Heart right ventricle (tissue), 16 donors: ENCODE measurements around the gene RECK. TPM values are rescaled to one million over a fixed set of nuclear protein-coding genes. Genes with fewer than 3 reads are reported as not detected.

Source experiments
- ATAC-seq, 8 donors: fragments of 200-7000 bp; cut with Tn5 transposase; one replicate each; pipeline ENCODE4 v1.9.1; 2020; ENCODE audit warnings: mild to moderate bottlenecking in 8 of 8, moderate library complexity in 8 of 8, moderate number of reproducible peaks in 1 of 8
- DNase-seq, 2 donors: peaks; one replicate each; pipeline ENCODE4 v3.0.0-alpha.2; 2020
- H3K27ac ChIP-seq, 10 donors: fragments of 200-600 bp; sonication (generic) in 2 of 10; one replicate each; pipeline versions ENCODE4 v1.5.0 to v1.8.0; 2020 to 2022; ENCODE audit warnings: mild to moderate bottlenecking in 3 of 10
- H3K27me3 ChIP-seq, 7 donors: fragments of 200-600 bp; one replicate each; pipeline ENCODE4 v1.8.0; 2021 to 2022; ENCODE audit warnings: mild to moderate bottlenecking in 2 of 7
- H3K36me3 ChIP-seq, 9 donors: fragments of 200-600 bp; sonication (generic) in 1 of 9; one replicate each; pipeline versions ENCODE4 v1.5.0 to v1.8.0; 2020 to 2022; ENCODE audit warnings: mild to moderate bottlenecking in 2 of 9
- H3K4me1 ChIP-seq, 9 donors: fragments of 200-600 bp; sonication (generic) in 1 of 9; one replicate each; pipeline versions ENCODE4 v1.5.0 to v1.8.0; 2020 to 2022; ENCODE audit warnings: mild to moderate bottlenecking in 4 of 9
- H3K4me3 ChIP-seq, 10 donors: fragments of 200-600 bp; sonication (generic) in 2 of 10; one replicate each; pipeline versions ENCODE4 v1.5.0 to v1.8.0; 2020 to 2022; ENCODE audit warnings: mild to moderate bottlenecking in 7 of 10, moderate library complexity in 2 of 10
- H3K9me3 ChIP-seq, 11 donors: fragments of 200-600 bp in 10 of 11; sonication (generic) in 2 of 11; one replicate each; pipeline versions ENCODE4 v1.5.0 to v1.8.0; 2013 to 2022; ENCODE audit warnings: mild to moderate bottlenecking in 2 of 11, control low read depth in 1 of 11, moderate library complexity in 1 of 11
- WGBS, 2 donors: extraction: QIAGEN DNeasy Blood & Tissue Kit; methylation state at CpG; one replicate each; pipeline ENCODE4 v1.1.7; 2013; ENCODE audit warnings: inconsistent platforms in 1 of 2; 5-methylcytosine and 5-hydroxymethylcytosine counted together
- intact Hi-C, 10 donors: fragments of 100-400 bp; cut with DNase I; formaldehyde crosslinking; loops; one replicate each; pipeline versions ENCODE4 v1.11.1 to v1.14.2; 2022
- polyA plus RNA-seq, 2 donors: library from polyadenylated mRNA; stranded (reverse); fragments of 200-250 nt; gene quantifications; one replicate each; pipeline ENCODE4 v1.2.3, GENCODE V29; 2013
- total RNA-seq, 10 donors: library from RNA; stranded (reverse); fragmentation: NEBNext Ultra II Directional in 3 of 10; extraction: Animal tissue kit (Norgen Biotek cat#: 25700) in 3 of 10; gene quantifications; one replicate each; pipeline versions ENCODE4 v1.2.1 to v1.2.4, GENCODE V29; 2021 to 2023
- TF ChIP-seq, protein P1 (sequence below), 9 donors: fragments of 200-600 bp; sonication (generic) in 2 of 9; IDR thresholded peaks; one replicate each; pipeline versions ENCODE4 v1.5.0 to v1.8.0; 2021 to 2022; ENCODE audit warnings: antibody characterized with exemption in 9 of 9, mild to moderate bottlenecking in 5 of 9, moderate library complexity in 1 of 9
- donor health status: Arrhythmogenic right ventricular cardiomyopathy.
- donor health status: ischemic (EF 13 %, LVEDD 7.1; RV severe dilation, severe dysfunction).
- donor health status: healthy with polysubstance abuse.
- donor health status: DM: no; HTN: yes; CAD: no.
- donor health status: DM: no; HTN: no; CAD: no.
- donor health status: ischemic (EF 25% LVEDD 6.9; RV normal size, moderate dysfunction).
- donor health status: ischemic (EF 25% LVEDD 5.7; RV mildly dilated, moderate dysfunction).
- donor health status: healthy.
- donor health status: DM: yes; HTN: yes; CAD: no.
- donor health status: Ischemic cardiomyopathy.
- donor health status: ischemic (EF 35%, LVEDD 5.7; RV mildly dilated, moderate dysfunction).
- donor health status: nonischemic (EF 11% LVEDD 7.7; RV severe dilation, severe dysfunction).
- donor health status: DM: yes; HTN: yes; CAD: no.
- donor health status: PGD.
- donor health status: ischemic (EF 29% LVEDD 5.4; RV normal size, mild dysfunction).
- donor health status: nonischemic (EF 23%, LVEDD 6.1; RV moderate dilation, normal function).

Gene RECK
- total and polyA plus RNA-seq, 12 donors = 2.9 to 5.8 (median 5.1) TPM

DNA sequence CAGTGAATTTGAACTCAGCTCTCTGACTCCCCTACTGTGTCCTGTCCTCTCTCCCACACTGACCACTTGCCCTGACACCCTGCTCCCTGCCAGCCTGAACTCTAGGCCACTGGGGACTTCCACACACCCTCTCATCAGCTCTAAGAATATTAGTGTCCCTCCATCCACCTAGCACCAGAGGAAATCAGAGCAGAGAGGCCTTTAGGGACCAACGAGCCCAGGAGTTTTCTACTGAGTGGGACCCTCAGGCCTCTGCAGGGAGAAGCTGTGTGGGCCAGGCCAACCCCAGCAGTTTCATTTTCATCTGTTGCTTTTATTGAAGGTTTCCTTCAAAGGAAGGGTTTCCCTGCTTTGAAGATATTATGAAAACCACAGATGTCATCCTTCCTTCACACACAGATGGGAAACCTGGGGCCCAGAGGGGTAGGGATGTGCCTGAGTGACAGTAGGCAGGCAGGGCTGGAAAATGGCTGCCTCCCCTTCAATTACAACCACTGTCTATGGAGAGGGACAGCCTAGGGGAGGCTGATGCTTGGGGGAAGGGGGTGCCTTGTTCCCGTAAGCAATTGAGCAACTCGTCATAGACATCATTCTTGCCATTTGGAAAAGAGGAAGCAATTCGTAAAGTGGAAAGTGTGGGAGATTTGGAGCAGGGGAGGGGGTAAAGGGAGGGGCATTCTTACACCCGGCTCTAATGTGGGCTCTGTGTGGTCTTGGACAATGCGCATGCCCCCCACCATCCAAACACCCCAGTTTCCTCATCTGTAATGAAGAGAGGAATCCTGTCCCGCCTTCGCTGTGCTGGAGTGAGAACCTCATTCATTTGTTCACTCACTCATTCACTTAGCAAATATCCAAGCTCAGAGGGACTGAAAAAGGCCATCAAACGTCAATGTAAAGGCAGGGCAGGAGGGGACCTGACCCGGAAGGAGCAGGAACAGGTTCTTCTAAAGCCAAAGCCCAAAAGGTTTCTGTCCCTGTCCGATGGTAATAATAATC, 103.7 kb downstream of the RECK start:
- H3K4me3 ChIP-seq = peak overlapping the region in 1 of 10 donors; percentile 2
- peaks cover 0 to 10% (median 0%) of the 10 kb centered on the region in 7 donors for H3K27me3 ChIP-seq
- intact Hi-C loops = no loop called here
- peaks cover 3 to 92% (median 32%) of the 10 kb centered on the region in 9 donors for H3K4me1 ChIP-seq
- DNase-seq (no peak), ATAC-seq (no peak)
- H3K36me3 ChIP-seq = peaks cover 0 to 3% (median 0%) of the 10 kb centered on the region in 9 donors
- peak overlapping the region in 4 of 10 donors; percentile 9 to 92 (median 56) for H3K27ac ChIP-seq
- TF ChIP-seq, protein P1, sequence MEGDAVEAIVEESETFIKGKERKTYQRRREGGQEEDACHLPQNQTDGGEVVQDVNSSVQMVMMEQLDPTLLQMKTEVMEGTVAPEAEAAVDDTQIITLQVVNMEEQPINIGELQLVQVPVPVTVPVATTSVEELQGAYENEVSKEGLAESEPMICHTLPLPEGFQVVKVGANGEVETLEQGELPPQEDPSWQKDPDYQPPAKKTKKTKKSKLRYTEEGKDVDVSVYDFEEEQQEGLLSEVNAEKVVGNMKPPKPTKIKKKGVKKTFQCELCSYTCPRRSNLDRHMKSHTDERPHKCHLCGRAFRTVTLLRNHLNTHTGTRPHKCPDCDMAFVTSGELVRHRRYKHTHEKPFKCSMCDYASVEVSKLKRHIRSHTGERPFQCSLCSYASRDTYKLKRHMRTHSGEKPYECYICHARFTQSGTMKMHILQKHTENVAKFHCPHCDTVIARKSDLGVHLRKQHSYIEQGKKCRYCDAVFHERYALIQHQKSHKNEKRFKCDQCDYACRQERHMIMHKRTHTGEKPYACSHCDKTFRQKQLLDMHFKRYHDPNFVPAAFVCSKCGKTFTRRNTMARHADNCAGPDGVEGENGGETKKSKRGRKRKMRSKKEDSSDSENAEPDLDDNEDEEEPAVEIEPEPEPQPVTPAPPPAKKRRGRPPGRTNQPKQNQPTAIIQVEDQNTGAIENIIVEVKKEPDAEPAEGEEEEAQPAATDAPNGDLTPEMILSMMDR (IDR thresholded peaks at IDR 0.05) = no peak
- WGBS, 2 donors = 86 to 91% methylated on average over 11 of the region's 11 CpGs
- no peaks in the 10 kb centered on the region for H3K9me3 ChIP-seq

DNA sequence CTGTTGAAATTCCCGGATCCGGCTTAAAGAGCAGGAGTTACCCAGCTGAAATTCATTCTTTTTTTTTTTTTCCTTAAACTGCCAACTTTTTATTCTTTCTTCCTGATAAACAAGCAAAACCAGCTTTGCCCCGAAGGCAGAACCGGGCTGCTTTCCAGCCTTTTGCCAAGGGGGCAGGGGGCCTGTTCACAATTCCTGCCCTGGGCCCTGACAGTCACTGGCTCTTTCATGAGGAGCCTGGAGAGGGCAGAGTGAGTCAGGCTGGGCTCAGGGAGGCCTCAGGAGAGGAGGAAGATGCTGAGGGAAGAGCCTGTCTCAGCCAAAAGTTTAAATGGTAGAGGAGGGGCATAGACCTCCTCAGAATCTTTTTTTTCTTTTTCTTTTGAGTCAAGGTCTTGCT, 104.6 kb downstream of the RECK start:
- DNase-seq (no peak), ATAC-seq (peak in 1 of 8 donors; percentile 23)
- TF ChIP-seq, protein P1 (IDR thresholded peaks at IDR 0.05) = peak in 4 of 9 donors; percentile 21 to 35 (median 34)
- H3K4me1 ChIP-seq = peaks cover 3 to 92% (median 32%) of the 10 kb centered on the region in 9 donors
- intact Hi-C loops = no loop called here
- H3K27me3 ChIP-seq = peaks cover 0 to under 1% (median 0%) of the 10 kb centered on the region in 7 donors
- peaks cover 0 to 8% (median 0%) of the 10 kb centered on the region in 11 donors for H3K9me3 ChIP-seq
- 76 to 85% methylated on average over 4 of the region's 4 CpGs for WGBS, 2 donors
- H3K36me3 ChIP-seq = peaks cover 0 to 3% (median 0%) of the 10 kb centered on the region in 9 donors
- peak overlapping the region in 4 of 10 donors; percentile 4 to 92 (median 80) for H3K27ac ChIP-seq
- H3K4me3 ChIP-seq = no peak overlapping the region

DNA sequence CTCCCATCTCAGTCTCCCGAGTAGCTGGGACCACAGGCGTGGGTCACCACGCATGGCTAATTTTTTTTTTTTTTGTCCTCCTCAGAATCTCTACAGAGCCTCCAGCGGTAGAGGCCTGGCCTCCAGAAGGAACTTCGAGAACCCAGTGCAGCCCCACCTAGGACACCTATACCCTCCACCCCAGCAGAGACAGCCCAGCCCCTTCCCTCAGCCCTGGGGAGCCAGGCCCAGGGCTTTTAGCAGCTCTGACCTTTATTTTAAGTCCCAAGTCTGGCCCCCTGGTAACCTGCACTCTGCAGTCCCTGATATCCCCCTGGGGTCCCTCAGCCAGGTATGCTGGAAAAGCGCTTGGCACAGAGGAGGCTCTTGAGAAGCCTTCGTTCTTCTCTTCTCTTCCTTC, 105.0 kb downstream of the RECK start:
- ATAC-seq = no peak

More for the DNA sequence above, 105.0 kb downstream of the RECK start:
- Histone ChIP-seq H3K4me3 (no peak overlapping the region), H3K27ac (peak overlapping the region in 3 of 10 donors; percentile 77 to 92 (median 82)), H3K4me1 (peaks cover 3 to 97% (median 32%) of the 10 kb centered on the region in 9 donors), H3K27me3 (no peaks in the 10 kb centered on the region), H3K36me3 (peaks cover 0 to 4% (median 0%) of the 10 kb centered on the region in 9 donors), H3K9me3 (peaks cover 0 to 9% (median 0%) of the 10 kb centered on the region in 11 donors)
- WGBS, 2 donors = 92 to 95% methylated on average over 7 of the region's 7 CpGs
- TF ChIP-seq, protein P1 (IDR thresholded peaks at IDR 0.05) = no peak
- DNase-seq = no peak
- intact Hi-C loops = no loop called here
